Stimulated activated CD4-positive, alpha-beta T cell treated with anti-CD3 and anti-CD28 coated beads, Interleukin-1b, Interleukin-23, amount 100 ng/mL, for 1 hour (primary cell): ENCODE data around the gene TAOK3.

Source experiments
- DNase-seq, 2 donors: peaks; one replicate each; pipeline ENCODE4 v3.0.0-alpha.2; 2020; ENCODE audit warnings: low read depth in 2 of 2

TAOK3 gene

GRCh38 chr12:118206107-118206412, 166.6 kb downstream of the TAOK3 start:
- DNase-seq, result no peak

- DNase-seq, result no peak
These were observed 178.7 kb downstream of the TAOK3 start for GRCh38 chr12:118193958-118194357.

- no peak for DNase-seq
These were observed 179.2 kb downstream of the TAOK3 start for GRCh38 chr12:118193477-118193876.

- no peak for DNase-seq
These were observed 182.4 kb downstream of the TAOK3 start for GRCh38 chr12:118190266-118190665.

- DNase-seq, result no peak
These were observed 182.9 kb downstream of the TAOK3 start for GRCh38 chr12:118189741-118190191.

- no peak for DNase-seq
These were observed 183.9 kb downstream of the TAOK3 start for GRCh38 chr12:118188690-118189371.

GRCh38 chr12:118187751-118188435, 184.8 kb downstream of the TAOK3 start:
- no peak for DNase-seq

- DNase-seq, result no peak
These were observed 186.9 kb downstream of the TAOK3 start for GRCh38 chr12:118185602-118186397.

- no peak for DNase-seq
These were observed 189.0 kb downstream of the TAOK3 start for GRCh38 chr12:118183711-118184110.

- no peak for DNase-seq
These were observed 189.6 kb downstream of the TAOK3 start for GRCh38 chr12:118183155-118183554.

- no peak for DNase-seq
These were observed 196.8 kb downstream of the TAOK3 start for GRCh38 chr12:118175823-118176447.

- no peak for DNase-seq
These were observed 205.8 kb downstream of the TAOK3 start for GRCh38 chr12:118166946-118167345.

GRCh38 chr12:118164798-118165486, 207.8 kb downstream of the TAOK3 start:
- no peak for DNase-seq

- no peak for DNase-seq
These were observed 212.2 kb downstream of the TAOK3 start for GRCh38 chr12:118160536-118160935.

GRCh38 chr12:118151755-118152154, 221.0 kb downstream of the TAOK3 start:
- DNase-seq, result no peak

- DNase-seq, result no peak
These were observed 222.1 kb downstream of the TAOK3 start for GRCh38 chr12:118150625-118151024.

GRCh38 chr12:118148287-118148686, 224.4 kb downstream of the TAOK3 start:
- DNase-seq, result no peak

GRCh38 chr12:118145798-118146156, 226.9 kb downstream of the TAOK3 start:
- no peak for DNase-seq

GRCh38 chr12:118145113-118145797, 227.5 kb downstream of the TAOK3 start:
- DNase-seq, result no peak

GRCh38 chr12:118144499-118144898, 228.2 kb downstream of the TAOK3 start:
- no peak for DNase-seq

- no peak for DNase-seq
These were observed 231.9 kb downstream of the TAOK3 start for GRCh38 chr12:118140825-118141224.
